Stomach (tissue), 9 donors: ENCODE data around the gene CYB561D1. TPM values are rescaled to one million over a fixed set of nuclear protein-coding genes. Genes with fewer than 3 reads are reported as not detected.

ENCODE experiments used
- DNase-seq, 2 donors: peaks; one replicate each; pipeline versions ENCODE4 v3.0.0 to v3.0.0-alpha.2; 2013 to 2019
- H3K27ac ChIP-seq, 5 donors: fragments of 200-600 bp in 4 of 5; sonication (generic) in 4 of 5; one replicate each; pipeline ENCODE4 v1.5.1; 2013 to 2019; ENCODE audit warnings: mild to moderate bottlenecking in 1 of 5, moderate library complexity in 1 of 5
- H3K27me3 ChIP-seq, 3 donors: fragments of 200-600 bp; sonication (generic); one replicate each; pipeline ENCODE4 v1.5.1; 2017 to 2019; ENCODE audit warnings: mixed run types in 1 of 3
- H3K36me3 ChIP-seq, 4 donors: fragments of 200-600 bp; sonication (generic); 1 replicate in 3 of 4; 2 replicates in 1 of 4; pipeline ENCODE4 v1.5.1; 2016 to 2019
- H3K4me1 ChIP-seq, 4 donors: fragments of 200-600 bp; sonication (generic); one replicate each; pipeline ENCODE4 v1.5.1; 2016 to 2019
- H3K4me3 ChIP-seq, 4 donors: fragments of 200-600 bp; sonication (generic) in 3 of 4; one replicate each; pipeline ENCODE4 v1.5.1; 2016 to 2019; ENCODE audit warnings: mild to moderate bottlenecking in 1 of 4
- H3K9me3 ChIP-seq, 4 donors: fragments of 200-600 bp; sonication (generic); one replicate each; pipeline ENCODE4 v1.5.1; 2016 to 2019
- EP300 ChIP-seq: sonication (generic); formaldehyde crosslinking; IDR thresholded peaks from one replicate; pipeline ENCODE4 v1.6.1; 2017; ENCODE audit warnings: antibody characterized with exemption
- POLR2A ChIP-seq, 4 donors: fragments of 450-650 bp; IDR thresholded peaks; one replicate each; pipeline ENCODE4 v1.6.1; 2016; ENCODE audit warnings: antibody characterized with exemption in 4 of 4, control low read depth in 2 of 4, mild to moderate bottlenecking in 1 of 4, moderate library complexity in 1 of 4
- POLR2AphosphoS5 ChIP-seq, 3 donors: sonication (generic); formaldehyde crosslinking; IDR thresholded peaks; one replicate each; pipeline ENCODE4 v1.6.1; 2016; ENCODE audit warnings: antibody characterized with exemption in 3 of 3
- whole genome bisulfite sequencing, 5 donors: extraction: QIAGEN DNeasy Blood & Tissue Kit in 3 of 5; methylation state at CpG; one replicate each; pipeline versions ENCODE4 v1.1.5 to v1.1.7; 2013 to 2018; 5-methylcytosine and 5-hydroxymethylcytosine counted together
- intact Hi-C: fragments of 100-400 bp; cut with DNase I; formaldehyde crosslinking; loops from one replicate; pipeline ENCODE4 v1.15.1; 2023; ENCODE audit warnings: low total_unique reads
- polyA plus RNA-seq, 3 donors: library from polyadenylated mRNA; stranded (reverse); fragments of 200-250 nt; gene quantifications; one replicate each; pipeline ENCODE4 v1.2.3, GENCODE V29; 2013
- total RNA-seq, 5 donors: library from RNA; depleted of rRNA; stranded (reverse); fragments of >200 nt; gene quantifications; one replicate each; pipeline versions ENCODE4 v1.1.0 to v1.2.3, GENCODE V29; 2014 to 2016
- TF ChIP-seq, protein P1 (sequence below), 7 experiments: fragments of 450-650 bp in 4 of 7; fragments of 200-600 bp in 3 of 7; sonication (generic) in 3 of 7; IDR thresholded peaks; one replicate each; pipeline ENCODE4 v1.5.1; 2016 to 2019; ENCODE audit warnings: antibody characterized with exemption in 7 of 7, control low read depth in 2 of 7, mild to moderate bottlenecking in 1 of 7
- donor health status: healthy with polysubstance abuse.
- donor health status: Bipolar disorder and iron deficiency.
- donor health status: healthy.

Gene CYB561D1
- total and polyA plus RNA-seq, 8 donors, result 1.8 to 6.4 (median 2.5) TPM

DNA sequence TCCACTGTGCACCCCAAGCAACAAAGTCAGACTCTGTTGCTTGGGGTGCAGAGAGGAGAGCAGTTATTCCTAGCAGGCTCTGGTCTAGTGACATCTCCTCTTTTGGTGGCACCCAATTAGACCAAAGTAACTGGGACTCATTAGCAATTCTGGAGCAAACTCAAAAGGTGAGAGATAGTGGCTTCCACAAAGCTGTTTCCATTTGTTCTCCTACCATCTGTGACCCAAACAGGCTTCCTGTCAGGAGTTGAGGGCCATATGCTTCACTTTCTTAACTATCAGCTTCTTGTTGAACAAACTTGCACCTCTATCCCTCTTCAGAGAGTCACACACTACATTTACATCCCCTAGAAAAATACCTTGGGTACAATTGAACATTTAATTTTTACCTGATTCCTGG, 11.7 kb upstream of the CYB561D1 start:
- no peak overlapping the region for H3K4me3 ChIP-seq
- H3K9me3 ChIP-seq, result no peaks in the 10 kb centered on the region
- no peak overlapping the region for H3K27ac ChIP-seq
- no peaks in the 10 kb centered on the region for H3K27me3 ChIP-seq
- TF ChIP-seq, protein P1, sequence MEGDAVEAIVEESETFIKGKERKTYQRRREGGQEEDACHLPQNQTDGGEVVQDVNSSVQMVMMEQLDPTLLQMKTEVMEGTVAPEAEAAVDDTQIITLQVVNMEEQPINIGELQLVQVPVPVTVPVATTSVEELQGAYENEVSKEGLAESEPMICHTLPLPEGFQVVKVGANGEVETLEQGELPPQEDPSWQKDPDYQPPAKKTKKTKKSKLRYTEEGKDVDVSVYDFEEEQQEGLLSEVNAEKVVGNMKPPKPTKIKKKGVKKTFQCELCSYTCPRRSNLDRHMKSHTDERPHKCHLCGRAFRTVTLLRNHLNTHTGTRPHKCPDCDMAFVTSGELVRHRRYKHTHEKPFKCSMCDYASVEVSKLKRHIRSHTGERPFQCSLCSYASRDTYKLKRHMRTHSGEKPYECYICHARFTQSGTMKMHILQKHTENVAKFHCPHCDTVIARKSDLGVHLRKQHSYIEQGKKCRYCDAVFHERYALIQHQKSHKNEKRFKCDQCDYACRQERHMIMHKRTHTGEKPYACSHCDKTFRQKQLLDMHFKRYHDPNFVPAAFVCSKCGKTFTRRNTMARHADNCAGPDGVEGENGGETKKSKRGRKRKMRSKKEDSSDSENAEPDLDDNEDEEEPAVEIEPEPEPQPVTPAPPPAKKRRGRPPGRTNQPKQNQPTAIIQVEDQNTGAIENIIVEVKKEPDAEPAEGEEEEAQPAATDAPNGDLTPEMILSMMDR (IDR thresholded peaks at IDR 0.05), result no peak
- TF ChIP-seq EP300 (no peak), POLR2AphosphoS5 (IDR thresholded peaks at IDR 0.05) (no peak), POLR2A (IDR thresholded peaks at IDR 0.05) (no peak)
- no peak for DNase-seq
- H3K36me3 ChIP-seq, result peaks cover 0 to 25% (median 7%) of the 10 kb centered on the region in 4 donors
- intact Hi-C loops, result no loop called here
- peaks cover 12 to 27% (median 24%) of the 10 kb centered on the region in 4 donors for H3K4me1 ChIP-seq

DNA sequence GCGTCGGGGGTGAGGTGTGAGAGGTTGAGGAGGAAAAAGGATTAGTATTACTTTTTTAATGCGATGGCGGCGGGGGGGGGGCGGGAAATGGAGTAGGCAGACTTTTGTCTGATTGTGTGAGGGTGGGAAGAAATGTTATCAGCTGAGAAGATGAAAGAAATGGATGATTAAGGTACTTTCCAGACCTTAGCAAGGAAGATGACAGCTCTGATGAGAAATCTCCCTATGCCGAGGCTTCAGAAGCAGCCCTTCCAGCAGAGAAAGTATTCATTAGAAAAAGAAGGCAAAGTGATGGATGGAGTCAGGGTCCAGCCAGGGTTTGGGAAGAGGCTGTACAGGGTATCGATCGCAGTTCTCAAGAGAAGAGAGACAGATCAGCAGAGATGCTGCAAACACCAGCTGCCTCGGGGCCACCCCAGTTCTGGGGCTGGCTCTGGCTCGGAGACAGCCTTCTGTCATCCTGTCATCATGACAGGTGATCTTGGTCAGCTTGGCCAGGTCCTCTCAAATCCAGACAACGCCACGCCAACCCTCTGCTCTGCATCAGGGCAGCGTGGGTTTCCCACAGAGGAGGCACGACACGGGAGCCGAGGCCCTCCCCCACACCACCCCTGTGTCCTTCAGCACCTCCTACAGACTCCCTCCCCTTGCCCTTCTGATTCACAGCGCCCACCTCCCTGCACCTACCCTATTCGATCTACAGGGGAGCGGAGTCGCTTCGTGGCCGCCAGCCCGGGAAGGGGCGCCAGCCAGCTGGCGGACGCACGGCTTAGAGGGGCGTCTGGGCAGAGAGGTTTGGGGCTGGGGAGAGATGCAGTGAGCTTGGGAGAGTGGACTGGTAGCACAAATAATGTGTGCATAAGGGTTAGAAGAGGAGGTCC, 10.9 kb upstream of the CYB561D1 start:
- H3K4me3 ChIP-seq, result peak overlapping the region; percentile 73 to 87 (median 78)
- no peaks in the 10 kb centered on the region for H3K9me3 ChIP-seq
- no peak for DNase-seq
- H3K36me3 ChIP-seq, result peaks cover 0 to 29% (median 15%) of the 10 kb centered on the region in 4 donors
- intact Hi-C loops, result no loop called here
- peaks cover 12 to 27% (median 24%) of the 10 kb centered on the region in 4 donors for H3K4me1 ChIP-seq
- 10 to 13% (median 10%) methylated on average over 28 to 29 of the region's 29 CpGs for WGBS, 5 donors
- H3K27ac ChIP-seq, result peak overlapping the region in 3 of 5 donors; percentile 20 to 98 (median 98)
- TF ChIP-seq POLR2AphosphoS5 (IDR thresholded peaks at IDR 0.05) (no peak), POLR2A (IDR thresholded peaks at IDR 0.05) (no peak), EP300 (no peak)
- TF ChIP-seq, protein P1 (IDR thresholded peaks at IDR 0.05), result no peak
- H3K27me3 ChIP-seq, result no peaks in the 10 kb centered on the region

DNA sequence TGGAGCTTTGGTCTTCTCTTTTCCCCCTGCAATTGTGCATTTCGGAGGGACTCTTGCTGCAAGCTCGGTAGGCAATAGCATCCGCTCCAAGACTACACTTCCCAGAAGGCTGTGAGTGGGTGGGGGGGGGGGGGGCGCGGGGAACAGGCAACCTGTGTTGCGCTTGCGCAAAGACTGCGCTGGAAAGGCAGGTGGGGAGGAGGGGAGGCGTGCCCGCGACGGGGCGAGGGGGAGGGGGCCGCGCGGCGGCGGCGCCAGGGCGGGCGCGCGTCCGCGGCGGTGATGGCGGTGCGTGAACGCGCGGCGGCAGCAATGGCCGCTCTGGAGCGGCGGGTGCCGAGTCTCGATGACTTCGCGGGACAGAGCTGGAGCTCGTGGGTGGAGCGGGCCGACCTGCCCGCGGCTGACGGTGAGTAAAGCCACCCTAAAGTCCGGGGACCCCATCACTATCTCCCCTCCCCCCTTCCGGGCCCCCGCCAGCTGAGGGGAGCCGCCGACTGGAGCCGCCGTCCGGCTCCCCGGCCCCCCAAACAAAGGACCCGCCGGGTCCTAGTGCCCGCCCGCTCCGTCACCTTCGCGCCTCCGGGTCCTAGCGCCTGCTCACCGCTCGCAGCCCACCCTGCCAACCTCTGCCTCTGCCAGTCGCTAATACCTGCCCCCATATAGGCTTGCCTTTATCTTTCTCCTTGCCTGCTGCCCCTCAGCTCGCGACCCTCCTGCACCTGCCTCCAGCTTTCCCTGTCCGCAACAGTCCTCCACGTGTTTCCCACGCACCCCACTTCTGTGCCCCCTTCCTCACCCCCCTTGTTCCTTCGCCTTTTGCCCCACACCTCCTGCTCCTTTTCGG, 10.0 kb upstream of the CYB561D1 start, which contains the start of gene ATXN7L2:
TSS of gene ATXN7L2 (plus strand) at position 234 of the 847 bp plus-strand sequence. CDS start at position 283, 49 bp downstream.
- intact Hi-C loops, result no loop called here
- 0 to 1% (median 0%) methylated on average over 31 to 72 of the region's 73 CpGs for WGBS, 5 donors
- Histone ChIP-seq H3K36me3 (peaks cover 2 to 36% (median 22%) of the 10 kb centered on the region in 4 donors), H3K27me3 (no peaks in the 10 kb centered on the region), H3K27ac (peak within 1 kb of the TSS; percentile 91 to 98 (median 96)), H3K4me1 (peaks cover 12 to 27% (median 24%) of the 10 kb centered on the region in 4 donors), H3K9me3 (no peaks in the 10 kb centered on the region), H3K4me3 (peak within 1 kb of the TSS; percentile 73 to 87 (median 78))
- DNase-seq, result peak; percentile 94 to 97
- TF ChIP-seq POLR2AphosphoS5 (IDR thresholded peaks at IDR 0.05) (peak in 1 of 3 donors; percentile 38), POLR2A (IDR thresholded peaks at IDR 0.05) (no peak)

DNA sequence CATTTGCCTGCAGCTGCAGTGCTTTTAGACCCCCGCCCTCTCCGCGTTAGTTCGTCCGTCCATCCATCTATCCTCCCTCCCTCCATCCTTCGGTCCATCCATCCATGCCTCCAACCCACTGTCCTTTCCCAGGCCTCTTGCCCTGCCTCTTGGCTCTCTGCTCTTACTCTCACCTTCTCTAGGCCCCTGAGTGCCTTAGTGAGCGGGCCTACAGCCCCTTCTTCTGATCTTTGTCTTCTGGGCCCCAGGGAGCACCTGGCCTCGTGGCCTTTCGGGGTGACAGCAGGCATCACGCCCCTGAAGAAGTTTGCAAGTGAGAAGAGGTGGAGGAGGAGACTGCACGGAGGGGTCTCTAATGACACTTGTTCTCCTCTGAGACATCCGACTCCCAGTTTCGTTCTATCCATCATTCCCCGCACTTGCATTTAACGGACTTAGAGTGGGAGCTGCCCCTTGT, 9.3 kb upstream of the CYB561D1 start:
- Histone ChIP-seq H3K4me1 (peaks cover 12 to 27% (median 24%) of the 10 kb centered on the region in 4 donors), H3K27me3 (no peaks in the 10 kb centered on the region), H3K9me3 (no peaks in the 10 kb centered on the region), H3K4me3 (peak overlapping the region; percentile 73 to 87 (median 78)), H3K27ac (peak overlapping the region in 4 of 5 donors; percentile 91 to 98 (median 97)), H3K36me3 (peaks cover 7 to 37% (median 29%) of the 10 kb centered on the region in 4 donors)
- 22 to 34% (median 27%) methylated on average over 15 of the region's 15 CpGs for WGBS, 5 donors
- DNase-seq, result no peak
- no peak for TF ChIP-seq POLR2A (IDR thresholded peaks at IDR 0.05)
- TF ChIP-seq, protein P1 (IDR thresholded peaks at IDR 0.05), result no peak
- no peak for TF ChIP-seq POLR2AphosphoS5 (IDR thresholded peaks at IDR 0.05)
- TF ChIP-seq EP300, result no peak
- intact Hi-C loops, result no loop called here
